ENCODE measurements around the gene PLLP. TPM values are rescaled to one million over a fixed set of nuclear protein-coding genes. Genes with fewer than 3 reads are reported as not detected.

The PLLP gene
- polyA plus RNA-seq = 1.1 TPM

- Mint-ChIP-seq H3K4me1 (peaks cover 0 to 3% (median 1%) of the 10 kb centered on the region in 3 donors), H3K27ac (peak within 1 kb of the TSS in 1 of 3 donors; percentile 19), H3K36me3 (no peaks in the 10 kb centered on the region), H3K9me3 (no peaks in the 10 kb centered on the region), H3K27me3 (peaks cover 15% of the 10 kb centered on the region), H3K4me3 (peak within 1 kb of the TSS; percentile 29 to 90 (median 71))
Measured at GRCh38 chr16:57284209-57284951, at the start of gene PLLP. TSS of gene PLLP (minus strand) at chr16:57284672. CDS start at chr16:57284540, 132 bp downstream.

GRCh38 chr16:57333402-57333801, 48.9 kb upstream of the PLLP start:
- no peaks in the 10 kb centered on the region for H3K9me3 Mint-ChIP-seq
- peaks cover 0 to 5% (median 0%) of the 10 kb centered on the region in 3 donors for H3K4me1 Mint-ChIP-seq
- no peak overlapping the region for H3K27ac Mint-ChIP-seq
- H3K4me3 Mint-ChIP-seq = no peak overlapping the region
- peaks cover 5% of the 10 kb centered on the region for H3K36me3 Mint-ChIP-seq
- no peaks in the 10 kb centered on the region for H3K27me3 Mint-ChIP-seq

GRCh38 chr16:57331355-57331754, 46.9 kb upstream of the PLLP start:
- Mint-ChIP-seq H3K27me3 (no peaks in the 10 kb centered on the region), H3K36me3 (peaks cover 4% of the 10 kb centered on the region), H3K4me3 (no peak overlapping the region), H3K9me3 (no peaks in the 10 kb centered on the region), H3K27ac (no peak overlapping the region), H3K4me1 (peaks cover 0 to 6% (median 0%) of the 10 kb centered on the region in 3 donors)

- Mint-ChIP-seq H3K4me3 (no peak overlapping the region), H3K36me3 (peaks cover 2% of the 10 kb centered on the region), H3K27ac (no peak overlapping the region), H3K9me3 (peaks cover 0 to 3% (median 0%) of the 10 kb centered on the region in 3 donors), H3K27me3 (no peaks in the 10 kb centered on the region), H3K4me1 (peaks cover 4 to 5% (median 5%) of the 10 kb centered on the region in 3 donors)
Measured at GRCh38 chr16:57329718-57330327, 45.4 kb upstream of the PLLP start.

- Mint-ChIP-seq H3K36me3 (no peaks in the 10 kb centered on the region), H3K4me1 (peaks cover 7 to 12% (median 8%) of the 10 kb centered on the region in 3 donors), H3K27ac (no peak overlapping the region), H3K27me3 (no peaks in the 10 kb centered on the region), H3K9me3 (peaks cover 0 to 3% (median 0%) of the 10 kb centered on the region in 3 donors), H3K4me3 (no peak overlapping the region)
Measured at GRCh38 chr16:57325458-57325857, 41.0 kb upstream of the PLLP start.

- Mint-ChIP-seq H3K4me3 (no peak overlapping the region), H3K36me3 (no peaks in the 10 kb centered on the region), H3K4me1 (peaks cover 7 to 12% (median 8%) of the 10 kb centered on the region in 3 donors), H3K27me3 (no peaks in the 10 kb centered on the region), H3K27ac (peak overlapping the region in 1 of 3 donors; percentile 63), H3K9me3 (peaks cover 0 to 3% (median 0%) of the 10 kb centered on the region in 3 donors)
Measured at GRCh38 chr16:57324749-57325148, 40.3 kb upstream of the PLLP start.

- H3K27ac Mint-ChIP-seq = no peak overlapping the region
- H3K4me1 Mint-ChIP-seq = peaks cover 5 to 12% (median 5%) of the 10 kb centered on the region in 3 donors
- H3K4me3 Mint-ChIP-seq = no peak overlapping the region
- H3K27me3 Mint-ChIP-seq = no peaks in the 10 kb centered on the region
- H3K9me3 Mint-ChIP-seq = no peaks in the 10 kb centered on the region
- H3K36me3 Mint-ChIP-seq = no peaks in the 10 kb centered on the region
Measured at GRCh38 chr16:57319646-57320045, 35.2 kb upstream of the PLLP start.

- no peak overlapping the region for H3K27ac Mint-ChIP-seq
- no peak overlapping the region for H3K4me3 Mint-ChIP-seq
- no peaks in the 10 kb centered on the region for H3K27me3 Mint-ChIP-seq
- H3K36me3 Mint-ChIP-seq = no peaks in the 10 kb centered on the region
- H3K4me1 Mint-ChIP-seq = peaks cover 7 to 13% (median 9%) of the 10 kb centered on the region in 3 donors
- H3K9me3 Mint-ChIP-seq = no peaks in the 10 kb centered on the region
Measured at GRCh38 chr16:57318240-57318970, 33.9 kb upstream of the PLLP start.

- Mint-ChIP-seq H3K27me3 (peaks cover 1% of the 10 kb centered on the region), H3K9me3 (no peaks in the 10 kb centered on the region), H3K36me3 (no peaks in the 10 kb centered on the region), H3K4me3 (peak overlapping the region in 1 of 4 donors; percentile 59), H3K4me1 (peaks cover 7 to 12% (median 8%) of the 10 kb centered on the region in 3 donors), H3K27ac (no peak overlapping the region)
Measured at GRCh38 chr16:57316390-57317017, 32.0 kb upstream of the PLLP start.

- no peaks in the 10 kb centered on the region for H3K9me3 Mint-ChIP-seq
- H3K27ac Mint-ChIP-seq = no peak overlapping the region
- peaks cover 1% of the 10 kb centered on the region for H3K27me3 Mint-ChIP-seq
- peaks cover 7 to 12% (median 8%) of the 10 kb centered on the region in 3 donors for H3K4me1 Mint-ChIP-seq
- H3K4me3 Mint-ChIP-seq = no peak overlapping the region
- H3K36me3 Mint-ChIP-seq = no peaks in the 10 kb centered on the region
Measured at GRCh38 chr16:57315416-57315815, 30.9 kb upstream of the PLLP start.

- Mint-ChIP-seq H3K4me3 (peak overlapping the region in 1 of 4 donors; percentile 77), H3K9me3 (no peaks in the 10 kb centered on the region)
Measured at GRCh38 chr16:57314161-57314785, 29.8 kb upstream of the PLLP start.

GRCh38 chr16:57313509-57313908, 29.0 kb upstream of the PLLP start:
- H3K4me1 Mint-ChIP-seq = peaks cover 8 to 12% (median 10%) of the 10 kb centered on the region in 3 donors
- no peaks in the 10 kb centered on the region for H3K36me3 Mint-ChIP-seq
- H3K4me3 Mint-ChIP-seq = no peak overlapping the region
- no peak overlapping the region for H3K27ac Mint-ChIP-seq
- no peaks in the 10 kb centered on the region for H3K9me3 Mint-ChIP-seq
- H3K27me3 Mint-ChIP-seq = peaks cover 1% of the 10 kb centered on the region

More at GRCh38 chr16:57314161-57314785, 29.8 kb upstream of the PLLP start:
- H3K36me3 Mint-ChIP-seq = no peaks in the 10 kb centered on the region
- H3K27ac Mint-ChIP-seq = no peak overlapping the region
- peaks cover 1% of the 10 kb centered on the region for H3K27me3 Mint-ChIP-seq
- peaks cover 8 to 12% (median 10%) of the 10 kb centered on the region in 3 donors for H3K4me1 Mint-ChIP-seq

- H3K27ac Mint-ChIP-seq = no peak overlapping the region
- H3K4me3 Mint-ChIP-seq = no peak overlapping the region
- H3K36me3 Mint-ChIP-seq = no peaks in the 10 kb centered on the region
- peaks cover 8 to 12% (median 10%) of the 10 kb centered on the region in 3 donors for H3K4me1 Mint-ChIP-seq
- H3K9me3 Mint-ChIP-seq = no peaks in the 10 kb centered on the region
- H3K27me3 Mint-ChIP-seq = peaks cover 1% of the 10 kb centered on the region
Measured at GRCh38 chr16:57310801-57311200, 26.3 kb upstream of the PLLP start.

- no peaks in the 10 kb centered on the region for H3K36me3 Mint-ChIP-seq
- peak overlapping the region in 1 of 4 donors; percentile 15 for H3K4me3 Mint-ChIP-seq
- no peaks in the 10 kb centered on the region for H3K9me3 Mint-ChIP-seq
- peaks cover 0 to 13% (median 7%) of the 10 kb centered on the region in 3 donors for H3K4me1 Mint-ChIP-seq
- peaks cover 1% of the 10 kb centered on the region for H3K27me3 Mint-ChIP-seq
- peak overlapping the region in 1 of 3 donors; percentile 74 for H3K27ac Mint-ChIP-seq
Measured at GRCh38 chr16:57308041-57308440, 23.6 kb upstream of the PLLP start.

Measured in IgD-negative memory B cell (primary cell).